HCT116 (cell line): ENCODE data around the gene ATP8A1. TPM values are rescaled to one million over a fixed set of nuclear protein-coding genes. Genes with fewer than 3 reads are reported as not detected.

Source experiments
- ATAC-seq: fragments of 200-7000 bp; cut with Tn5 transposase; 2 replicates; pipeline ENCODE4 v1.9.1; 2020; ENCODE audit warnings: mild to moderate bottlenecking, moderate library complexity
- BruUV-seq: library from RNA; stranded (reverse); fragments of 400-500 nt; replicated peaks from 2 replicates; lab custom pipeline; 2021; lab: Mats Ljungman, UMichigan
- CTCF ChIA-PET: fragments of 300-600 bp; sonication (Branson Sonifier 250); formaldehyde crosslinking; loops from one replicate; lab custom pipeline; 2021; ENCODE audit warnings: antibody characterized with exemption; lab: Charles Lee
- POLR2A ChIA-PET: fragments of 300-600, 350-600 bp; sonication (Branson Sonifier 250); formaldehyde crosslinking; loops from one replicate; lab custom pipeline; 2021; ENCODE audit warnings: antibody characterized with exemption; lab: Charles Lee
- RAD21 ChIA-PET, 2 experiments: fragments of 300-600 bp; sonication (Branson Sonifier 250); formaldehyde crosslinking; loops; one replicate each; lab custom pipeline; 2023; ENCODE audit warnings: low total read pairs in 2 of 2; ENCODE audit not compliant: uncharacterized antibody in 2 of 2, unreplicated experiment in 2 of 2, low non-redundant PET in 1 of 2; lab: Charles Lee
- DNase-seq: peaks from one replicate; pipeline ENCODE4 v3.0.0-alpha.2; 2010; ENCODE audit warnings: low read depth, low spot score
- H2AFZ ChIP-seq: fragments of 200-600 bp; shearing (Covaris generic), sonication (generic); 2 replicates; pipeline ENCODE4 v1.6.1; 2017; ENCODE audit warnings: low read depth, mixed run types, mixed read lengths, antibody characterized with exemption, low read length; ENCODE audit not compliant: poor library complexity, severe bottlenecking
- H3K27ac ChIP-seq: 2 replicates; pipeline ENCODE4 v1.5.1; 2012; ENCODE audit warnings: low read depth, low read length
- H3K27me3 ChIP-seq: fragments of 200-600 bp; sonication (generic); 2 replicates; pipeline ENCODE4 v1.6.1; 2016; ENCODE audit warnings: mixed run types, low read length, mixed read lengths; ENCODE audit not compliant: insufficient read depth
- H3K36me3 ChIP-seq, 2 experiments: fragments of 200-500 bp in 1 of 2; fragments of 200-600 bp in 1 of 2; sonication (Bioruptor generic) in 1 of 2; sonication (generic) in 1 of 2; 2 replicates each; pipeline versions ENCODE4 v1.5.1 to v1.6.1; 2014 to 2016; ENCODE audit warnings: low read length in 2 of 2, inconsistent platforms in 1 of 2, mixed read lengths in 1 of 2, mixed run types in 1 of 2; ENCODE audit not compliant: insufficient read depth in 2 of 2, control insufficient read depth in 1 of 2
- H3K4me1 ChIP-seq, 2 experiments: fragments of 200-600 bp in 1 of 2; sonication (generic) in 1 of 2; 2 replicates each; pipeline versions ENCODE4 v1.5.1 to v1.6.1; 2012 to 2017; ENCODE audit warnings: low read length in 2 of 2, inconsistent platforms in 1 of 2, mild to moderate bottlenecking in 1 of 2, mixed read lengths in 1 of 2, mixed run types in 1 of 2, moderate library complexity in 1 of 2; ENCODE audit not compliant: insufficient read depth in 2 of 2, control insufficient read depth in 1 of 2
- H3K4me2 ChIP-seq: fragments of 200-600 bp; sonication (generic); 2 replicates; pipeline ENCODE4 v1.6.1; 2017; ENCODE audit warnings: mixed run types, low read length, mixed read lengths
- H3K4me3 ChIP-seq, 2 experiments: fragments of 200-600 bp in 1 of 2; sonication (generic) in 1 of 2; replicated peaks in 1 of 2; 2 replicates each; pipeline ENCODE4 v1.5.1; 2011 to 2016; ENCODE audit warnings: low read length in 2 of 2, control low read depth in 1 of 2, low read depth in 1 of 2, mild to moderate bottlenecking in 1 of 2, mixed read lengths in 1 of 2, mixed run types in 1 of 2
- H3K79me2 ChIP-seq: fragments of 200-600 bp; sonication (generic); 2 replicates; pipeline ENCODE4 v1.6.1; 2017; ENCODE audit warnings: mild to moderate bottlenecking, mixed run types, low read length, moderate library complexity, mixed read lengths; ENCODE audit not compliant: insufficient read depth
- H3K9ac ChIP-seq: fragments of 200-600 bp; sonication (generic); 2 replicates; pipeline ENCODE4 v1.6.1; 2016; ENCODE audit warnings: low read length, mixed read lengths
- H3K9me2 ChIP-seq: fragments of 200-600 bp; sonication (generic), shearing (Covaris generic); 2 replicates; pipeline ENCODE4 v1.6.1; 2017; ENCODE audit warnings: mixed run types, mild to moderate bottlenecking, moderate library complexity; ENCODE audit not compliant: insufficient read depth
- H3K9me3 ChIP-seq, 2 experiments: fragments of 200-500 bp in 1 of 2; fragments of 200-600 bp in 1 of 2; sonication (Bioruptor generic) in 1 of 2; sonication (generic) in 1 of 2; 2 replicates each; pipeline ENCODE4 v1.6.1; 2014 to 2017; ENCODE audit warnings: low read length in 2 of 2, mixed read lengths in 2 of 2, inconsistent platforms in 1 of 2, low read depth in 1 of 2, mild to moderate bottlenecking in 1 of 2, mixed run types in 1 of 2, moderate library complexity in 1 of 2; ENCODE audit not compliant: control insufficient read depth in 1 of 2, insufficient read depth in 1 of 2
- H4K20me1 ChIP-seq: fragments of 200-600 bp; sonication (generic), shearing (Covaris generic); 2 replicates; pipeline ENCODE4 v1.6.1; 2017; ENCODE audit warnings: mixed run types, mild to moderate bottlenecking, moderate library complexity; ENCODE audit not compliant: insufficient read depth
- ATF3 ChIP-seq: IDR thresholded peaks from 2 replicates; pipeline ENCODE4 v1.6.1; 2012
- CBX3 ChIP-seq: IDR thresholded peaks from 2 replicates; pipeline ENCODE4 v1.6.1; 2012; ENCODE audit warnings: low read depth
- CEBPB ChIP-seq: IDR thresholded peaks from 2 replicates; pipeline ENCODE4 v1.6.1; 2012; ENCODE audit warnings: low read depth
- EGR1 ChIP-seq: IDR thresholded peaks from 2 replicates; pipeline ENCODE4 v1.6.1; 2012; ENCODE audit warnings: low read depth
- EZH2phosphoT487 ChIP-seq: fragments of 200-600 bp; IDR thresholded peaks from 2 replicates; pipeline ENCODE4 v1.6.1; 2018; ENCODE audit warnings: antibody characterized with exemption, borderline replicate concordance
- JUND ChIP-seq: IDR thresholded peaks from 2 replicates; pipeline ENCODE4 v1.6.1; 2012
- POLR2A ChIP-seq: IDR thresholded peaks from 2 replicates; pipeline ENCODE4 v1.7.0; 2011; ENCODE audit warnings: borderline replicate concordance; ENCODE audit not compliant: insufficient read depth, insufficient read length; ENCODE audit errors: extremely low read depth
- POLR2AphosphoS5 ChIP-seq: IDR thresholded peaks from 2 replicates; pipeline ENCODE4 v1.6.1; 2011; ENCODE audit warnings: mild to moderate bottlenecking, low read depth, low read length, moderate library complexity
- RAD21 ChIP-seq: IDR thresholded peaks from 2 replicates; pipeline ENCODE4 v1.6.1; 2012; ENCODE audit warnings: low read depth, mild to moderate bottlenecking
- REST ChIP-seq: IDR thresholded peaks from 2 replicates; pipeline ENCODE4 v1.6.1; 2012; ENCODE audit warnings: low read depth
- SIN3A ChIP-seq: IDR thresholded peaks from 2 replicates; pipeline ENCODE4 v1.6.1; 2012; ENCODE audit warnings: low read depth
- SP1 ChIP-seq: IDR thresholded peaks from 2 replicates; pipeline ENCODE4 v1.6.1; 2012; ENCODE audit warnings: low read depth
- SRF ChIP-seq: IDR thresholded peaks from 2 replicates; pipeline ENCODE4 v1.6.1; 2012; ENCODE audit warnings: low read depth
- YY1 ChIP-seq: IDR thresholded peaks from 2 replicates; pipeline ENCODE4 v1.6.1; 2011; ENCODE audit warnings: low read length, low read depth, moderate library complexity, mild to moderate bottlenecking; ENCODE audit not compliant: insufficient replicate concordance; ENCODE audit errors: extremely low read depth
- ZBTB33 ChIP-seq: IDR thresholded peaks from 2 replicates; pipeline ENCODE4 v1.6.1; 2011; ENCODE audit warnings: mild to moderate bottlenecking, low read length, moderate library complexity; ENCODE audit not compliant: insufficient replicate concordance; ENCODE audit errors: extremely low read depth
- ZFX ChIP-seq: fragments of 450-650 bp; IDR thresholded peaks from 2 replicates; pipeline ENCODE4 v1.6.1; 2017
- ZNF274 ChIP-seq: fragments of 200-500 bp; sonication (Bioruptor generic); IDR thresholded peaks from 2 replicates; pipeline ENCODE4 v1.6.1; 2014; ENCODE audit warnings: mild to moderate bottlenecking, low read depth, low read length, inconsistent platforms
- intact Hi-C: fragments of 100-400 bp; cut with micrococcal nuclease; formaldehyde crosslinking; loops from 2 replicates; pipeline ENCODE4 v1.10.0; 2022
- total RNA-seq: library from RNA; stranded (reverse); gene quantifications from one replicate; pipeline ENCODE4 v1.2.1, GENCODE V29; 2021; ENCODE audit not compliant: unreplicated experiment
- TF ChIP-seq, protein P1 (sequence below): IDR thresholded peaks from 2 replicates; pipeline ENCODE4 v1.6.1; 2012
- TF ChIP-seq, protein P2 (sequence below), 3 experiments: fragments of 200-600 bp in 1 of 3; sonication (generic) in 1 of 3; IDR thresholded peaks in 2 of 3; conservative IDR thresholded peaks in 1 of 3; 2 replicates each; pipeline ENCODE4 v1.5.1; 2012 to 2017; ENCODE audit warnings: low read depth in 2 of 3, low read length in 2 of 3, antibody characterized with exemption in 1 of 3, borderline replicate concordance in 1 of 3, control low read depth in 1 of 3, mild to moderate bottlenecking in 1 of 3, mixed read lengths in 1 of 3, mixed run types in 1 of 3, moderate library complexity in 1 of 3; ENCODE audit not compliant: insufficient read depth in 1 of 3

Gene ATP8A1
- total RNA-seq, 1 experiment from 2014 or later = 1.9 TPM

- H2AFZ ChIP-seq = no peak overlapping the region
- H3K9me3 ChIP-seq = no peaks in the 10 kb centered on the region
- no peak overlapping the region for H3K4me3 ChIP-seq
- RAD21 ChIA-PET = no interaction called here
- DNase-seq (no peak), ATAC-seq (no peak)
- no peaks in the 10 kb centered on the region for H4K20me1 ChIP-seq
- intact Hi-C loops = no loop called here
- H3K27me3 ChIP-seq = no peaks in the 10 kb centered on the region
- H3K9me2 ChIP-seq = no peaks in the 10 kb centered on the region
- no peaks in the 10 kb centered on the region for H3K79me2 ChIP-seq
- no peak overlapping the region for H3K27ac ChIP-seq
- no peak overlapping the region for H3K9ac ChIP-seq
- TF ChIP-seq EGR1 (no peak), ZBTB33 (no peak), SRF (no peak), SIN3A (no peak), SP1 (no peak), POLR2AphosphoS5 (no peak), POLR2A (no peak), CEBPB (no peak), ATF3 (no peak), REST (no peak), CBX3 (no peak), YY1 (no peak), JUND (no peak), ZNF274 (no peak), RAD21 (no peak), EZH2phosphoT487 (no peak), ZFX (no peak)
- TF ChIP-seq, protein P1, sequence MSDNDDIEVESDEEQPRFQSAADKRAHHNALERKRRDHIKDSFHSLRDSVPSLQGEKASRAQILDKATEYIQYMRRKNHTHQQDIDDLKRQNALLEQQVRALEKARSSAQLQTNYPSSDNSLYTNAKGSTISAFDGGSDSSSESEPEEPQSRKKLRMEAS = no peak
- TF ChIP-seq, protein P2, sequence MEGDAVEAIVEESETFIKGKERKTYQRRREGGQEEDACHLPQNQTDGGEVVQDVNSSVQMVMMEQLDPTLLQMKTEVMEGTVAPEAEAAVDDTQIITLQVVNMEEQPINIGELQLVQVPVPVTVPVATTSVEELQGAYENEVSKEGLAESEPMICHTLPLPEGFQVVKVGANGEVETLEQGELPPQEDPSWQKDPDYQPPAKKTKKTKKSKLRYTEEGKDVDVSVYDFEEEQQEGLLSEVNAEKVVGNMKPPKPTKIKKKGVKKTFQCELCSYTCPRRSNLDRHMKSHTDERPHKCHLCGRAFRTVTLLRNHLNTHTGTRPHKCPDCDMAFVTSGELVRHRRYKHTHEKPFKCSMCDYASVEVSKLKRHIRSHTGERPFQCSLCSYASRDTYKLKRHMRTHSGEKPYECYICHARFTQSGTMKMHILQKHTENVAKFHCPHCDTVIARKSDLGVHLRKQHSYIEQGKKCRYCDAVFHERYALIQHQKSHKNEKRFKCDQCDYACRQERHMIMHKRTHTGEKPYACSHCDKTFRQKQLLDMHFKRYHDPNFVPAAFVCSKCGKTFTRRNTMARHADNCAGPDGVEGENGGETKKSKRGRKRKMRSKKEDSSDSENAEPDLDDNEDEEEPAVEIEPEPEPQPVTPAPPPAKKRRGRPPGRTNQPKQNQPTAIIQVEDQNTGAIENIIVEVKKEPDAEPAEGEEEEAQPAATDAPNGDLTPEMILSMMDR (IDR thresholded peaks at IDR 0.05 in 2 of 3, conservative IDR thresholded peaks at IDR 0.05 in 1 of 3; ENCODE audit: borderline replicate concordance in 1 of 3, insufficient read depth in 1 of 3, low read depth in 2 of 3, low read length in 2 of 3) = no peak
- H3K4me2 ChIP-seq = no peak overlapping the region
- H3K4me1 ChIP-seq = no peaks in the 10 kb centered on the region
- BruUV-seq = no TSS peak
- H3K36me3 ChIP-seq = no peaks in the 10 kb centered on the region
- CTCF ChIA-PET = no interaction called here
- POLR2A ChIA-PET = no interaction called here
Measured at GRCh38 chr4:42452823-42453222, 204.1 kb downstream of the ATP8A1 start.
